ENCODE data around the gene RIPK4. TPM values are rescaled to one million over a fixed set of nuclear protein-coding genes. Genes with fewer than 3 reads are reported as not detected.

The RIPK4 gene
- total and polyA plus RNA-seq, 2 of the 13 experiments (the other 11 are each of a cell fraction or from before 2014, with no cell fraction given), result 3.1 to 4.9 TPM

DNA sequence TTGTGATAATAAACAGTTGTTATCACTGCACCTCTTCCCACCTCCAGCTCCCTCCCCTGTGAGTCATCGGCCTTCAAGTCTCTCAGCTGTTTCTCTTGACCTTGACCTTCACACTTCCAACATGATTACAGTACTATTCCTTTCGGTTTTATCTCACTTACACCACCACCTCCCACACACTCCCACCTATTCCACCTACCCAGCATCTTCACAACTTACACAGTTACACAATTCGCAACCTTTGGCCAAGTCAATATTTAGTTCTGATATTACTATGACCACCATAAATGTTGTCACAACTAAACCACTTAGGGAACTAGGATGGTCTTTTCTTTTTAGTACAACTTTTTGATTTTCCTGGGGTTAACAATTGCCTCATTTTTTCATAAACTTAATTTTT lies 60.2 kb downstream of the RIPK4 start (continued):
- no peak for TF ChIP-seq NR1H2 (CRISPR knock-in tag; IDR thresholded peaks at IDR 0.05; ENCODE audit: borderline replicate concordance, low read depth)
- TF ChIP-seq, protein P1, sequence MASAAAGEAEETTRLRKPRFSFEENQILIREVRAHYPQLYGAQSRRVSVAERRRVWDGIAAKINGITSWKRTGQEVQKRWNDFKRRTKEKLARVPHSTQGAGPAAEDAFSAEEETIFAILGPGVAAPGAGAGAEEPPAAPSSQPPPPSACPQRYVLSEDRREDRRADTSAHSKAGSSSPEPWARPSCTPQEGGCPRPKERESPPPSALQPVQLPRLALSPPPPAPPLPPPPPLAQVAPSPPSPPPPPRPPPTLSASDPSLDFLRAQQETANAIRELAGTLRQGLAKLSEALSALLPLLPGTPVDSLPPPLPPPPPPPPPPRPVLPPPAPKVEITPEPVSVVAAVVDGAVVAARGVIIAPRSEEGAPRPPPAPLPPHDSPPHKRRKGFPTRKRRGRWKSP (CRISPR knock-in tag; IDR thresholded peaks at IDR 0.05), result 0 out of 2 replicates have a peak, but pooled peaks have one; percentile 33
- TF ChIP-seq, protein P2, sequence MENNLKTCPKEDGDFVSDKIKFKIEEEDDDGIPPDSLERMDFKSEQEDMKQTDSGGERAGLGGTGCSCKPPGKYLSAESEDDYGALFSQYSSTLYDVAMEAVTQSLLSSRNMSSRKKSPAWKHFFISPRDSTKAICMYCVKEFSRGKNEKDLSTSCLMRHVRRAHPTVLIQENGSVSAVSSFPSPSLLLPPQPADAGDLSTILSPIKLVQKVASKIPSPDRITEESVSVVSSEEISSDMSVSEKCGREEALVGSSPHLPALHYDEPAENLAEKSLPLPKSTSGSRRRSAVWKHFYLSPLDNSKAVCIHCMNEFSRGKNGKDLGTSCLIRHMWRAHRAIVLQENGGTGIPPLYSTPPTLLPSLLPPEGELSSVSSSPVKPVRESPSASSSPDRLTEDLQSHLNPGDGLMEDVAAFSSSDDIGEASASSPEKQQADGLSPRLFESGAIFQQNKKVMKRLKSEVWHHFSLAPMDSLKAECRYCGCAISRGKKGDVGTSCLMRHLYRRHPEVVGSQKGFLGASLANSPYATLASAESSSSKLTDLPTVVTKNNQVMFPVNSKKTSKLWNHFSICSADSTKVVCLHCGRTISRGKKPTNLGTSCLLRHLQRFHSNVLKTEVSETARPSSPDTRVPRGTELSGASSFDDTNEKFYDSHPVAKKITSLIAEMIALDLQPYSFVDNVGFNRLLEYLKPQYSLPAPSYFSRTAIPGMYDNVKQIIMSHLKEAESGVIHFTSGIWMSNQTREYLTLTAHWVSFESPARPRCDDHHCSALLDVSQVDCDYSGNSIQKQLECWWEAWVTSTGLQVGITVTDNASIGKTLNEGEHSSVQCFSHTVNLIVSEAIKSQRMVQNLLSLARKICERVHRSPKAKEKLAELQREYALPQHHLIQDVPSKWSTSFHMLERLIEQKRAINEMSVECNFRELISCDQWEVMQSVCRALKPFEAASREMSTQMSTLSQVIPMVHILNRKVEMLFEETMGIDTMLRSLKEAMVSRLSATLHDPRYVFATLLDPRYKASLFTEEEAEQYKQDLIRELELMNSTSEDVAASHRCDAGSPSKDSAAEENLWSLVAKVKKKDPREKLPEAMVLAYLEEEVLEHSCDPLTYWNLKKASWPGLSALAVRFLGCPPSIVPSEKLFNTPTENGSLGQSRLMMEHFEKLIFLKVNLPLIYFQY (CRISPR knock-in tag; IDR thresholded peaks at IDR 0.05; ENCODE audit: borderline replicate concordance), result no peak
- TF ChIP-seq POLR2G (IDR thresholded peaks at IDR 0.05; ENCODE audit: low read depth, low read length), result no peak
- TF ChIP-seq TGIF2 (CRISPR knock-in tag; IDR thresholded peaks at IDR 0.05), result no peak
- TF ChIP-seq GLI4 (CRISPR knock-in tag; IDR thresholded peaks at IDR 0.05; ENCODE audit: borderline replicate concordance), result no peak
- TF ChIP-seq, protein P3, sequence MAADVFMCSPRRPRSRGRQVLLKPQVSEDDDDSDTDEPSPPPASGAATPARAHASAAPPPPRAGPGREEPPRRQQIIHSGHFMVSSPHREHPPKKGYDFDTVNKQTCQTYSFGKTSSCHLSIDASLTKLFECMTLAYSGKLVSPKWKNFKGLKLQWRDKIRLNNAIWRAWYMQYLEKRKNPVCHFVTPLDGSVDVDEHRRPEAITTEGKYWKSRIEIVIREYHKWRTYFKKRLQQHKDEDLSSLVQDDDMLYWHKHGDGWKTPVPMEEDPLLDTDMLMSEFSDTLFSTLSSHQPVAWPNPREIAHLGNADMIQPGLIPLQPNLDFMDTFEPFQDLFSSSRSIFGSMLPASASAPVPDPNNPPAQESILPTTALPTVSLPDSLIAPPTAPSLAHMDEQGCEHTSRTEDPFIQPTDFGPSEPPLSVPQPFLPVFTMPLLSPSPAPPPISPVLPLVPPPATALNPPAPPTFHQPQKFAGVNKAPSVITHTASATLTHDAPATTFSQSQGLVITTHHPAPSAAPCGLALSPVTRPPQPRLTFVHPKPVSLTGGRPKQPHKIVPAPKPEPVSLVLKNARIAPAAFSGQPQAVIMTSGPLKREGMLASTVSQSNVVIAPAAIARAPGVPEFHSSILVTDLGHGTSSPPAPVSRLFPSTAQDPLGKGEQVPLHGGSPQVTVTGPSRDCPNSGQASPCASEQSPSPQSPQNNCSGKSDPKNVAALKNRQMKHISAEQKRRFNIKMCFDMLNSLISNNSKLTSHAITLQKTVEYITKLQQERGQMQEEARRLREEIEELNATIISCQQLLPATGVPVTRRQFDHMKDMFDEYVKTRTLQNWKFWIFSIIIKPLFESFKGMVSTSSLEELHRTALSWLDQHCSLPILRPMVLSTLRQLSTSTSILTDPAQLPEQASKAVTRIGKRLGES (CRISPR knock-in tag; IDR thresholded peaks at IDR 0.05; ENCODE audit: borderline replicate concordance), result no peak
- no peak for TF ChIP-seq SCMH1 (CRISPR knock-in tag; IDR thresholded peaks at IDR 0.05; ENCODE audit: borderline replicate concordance)
- TF ChIP-seq ZNF343 (CRISPR knock-in tag; IDR thresholded peaks at IDR 0.05), result no peak
- peak; percentile 69; the same call in 1 of the 2 replicates for TF ChIP-seq RFX1 (IDR thresholded peaks at IDR 0.05)
- TF ChIP-seq CHD4 (IDR thresholded peaks at IDR 0.05; ENCODE audit: borderline replicate concordance, low read length), result peak; percentile 63; the same call in 1 of the 2 replicates
- TF ChIP-seq, protein P4, sequence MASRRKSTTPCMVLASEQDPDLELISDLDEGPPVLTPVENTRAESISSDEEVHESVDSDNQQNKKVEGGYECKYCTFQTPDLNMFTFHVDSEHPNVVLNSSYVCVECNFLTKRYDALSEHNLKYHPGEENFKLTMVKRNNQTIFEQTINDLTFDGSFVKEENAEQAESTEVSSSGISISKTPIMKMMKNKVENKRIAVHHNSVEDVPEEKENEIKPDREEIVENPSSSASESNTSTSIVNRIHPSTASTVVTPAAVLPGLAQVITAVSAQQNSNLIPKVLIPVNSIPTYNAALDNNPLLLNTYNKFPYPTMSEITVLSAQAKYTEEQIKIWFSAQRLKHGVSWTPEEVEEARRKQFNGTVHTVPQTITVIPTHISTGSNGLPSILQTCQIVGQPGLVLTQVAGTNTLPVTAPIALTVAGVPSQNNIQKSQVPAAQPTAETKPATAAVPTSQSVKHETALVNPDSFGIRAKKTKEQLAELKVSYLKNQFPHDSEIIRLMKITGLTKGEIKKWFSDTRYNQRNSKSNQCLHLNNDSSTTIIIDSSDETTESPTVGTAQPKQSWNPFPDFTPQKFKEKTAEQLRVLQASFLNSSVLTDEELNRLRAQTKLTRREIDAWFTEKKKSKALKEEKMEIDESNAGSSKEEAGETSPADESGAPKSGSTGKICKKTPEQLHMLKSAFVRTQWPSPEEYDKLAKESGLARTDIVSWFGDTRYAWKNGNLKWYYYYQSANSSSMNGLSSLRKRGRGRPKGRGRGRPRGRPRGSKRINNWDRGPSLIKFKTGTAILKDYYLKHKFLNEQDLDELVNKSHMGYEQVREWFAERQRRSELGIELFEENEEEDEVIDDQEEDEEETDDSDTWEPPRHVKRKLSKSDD (CRISPR knock-in tag; IDR thresholded peaks at IDR 0.05; ENCODE audit: low read depth), result no peak
- no peak for TF ChIP-seq ZEB1 (IDR thresholded peaks at IDR 0.05; ENCODE audit: insufficient replicate concordance, low read depth)
- peak; percentile 85; the same call in 1 of the 2 replicates for TF ChIP-seq FOSL1 (CRISPR knock-in tag; IDR thresholded peaks at IDR 0.05; ENCODE audit: borderline replicate concordance)
- no peak for TF ChIP-seq ZNF256 (CRISPR knock-in tag; conservative IDR thresholded peaks at IDR 0.05)
- TF ChIP-seq, protein P5, sequence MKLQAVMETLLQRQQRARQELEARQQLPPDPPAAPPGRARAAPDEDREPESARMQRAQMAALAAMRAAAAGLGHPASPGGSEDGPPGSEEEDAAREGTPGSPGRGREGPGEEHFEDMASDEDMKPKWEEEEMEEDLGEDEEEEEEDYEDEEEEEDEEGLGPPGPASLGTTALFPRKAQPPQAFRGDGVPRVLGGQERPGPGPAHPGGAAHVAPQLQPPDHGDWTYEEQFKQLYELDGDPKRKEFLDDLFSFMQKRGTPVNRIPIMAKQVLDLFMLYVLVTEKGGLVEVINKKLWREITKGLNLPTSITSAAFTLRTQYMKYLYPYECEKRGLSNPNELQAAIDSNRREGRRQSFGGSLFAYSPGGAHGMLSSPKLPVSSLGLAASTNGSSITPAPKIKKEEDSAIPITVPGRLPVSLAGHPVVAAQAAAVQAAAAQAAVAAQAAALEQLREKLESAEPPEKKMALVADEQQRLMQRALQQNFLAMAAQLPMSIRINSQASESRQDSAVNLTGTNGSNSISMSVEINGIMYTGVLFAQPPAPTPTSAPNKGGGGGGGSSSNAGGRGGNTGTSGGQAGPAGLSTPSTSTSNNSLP (IDR thresholded peaks at IDR 0.05; ENCODE audit: low read depth, low read length), result peak; percentile 89
- TF ChIP-seq CREM (IDR thresholded peaks at IDR 0.05), result peak; percentile 72; the same call in 1 of the 2 replicates
- TF ChIP-seq CREM (CRISPR knock-in tag; IDR thresholded peaks at IDR 0.05), result no peak
